HG03064 (cell line): ENCODE results near the gene NCKAP5.
"Not testable (repeated sequence)": the region's sequence is repeated elsewhere in the genome, so short reads cannot be mapped to it uniquely, and the experiment has no call there.

Experiments
- ATAC-seq: cut with Tn5 transposase; IDR thresholded peaks from one replicate; pipeline ENCODE4 v1.9.1; 2021; ENCODE audit warnings: low read depth; ENCODE audit not compliant: unreplicated experiment

Gene NCKAP5

GRCh38 chr2:133525090-133525489 is 43.2 kb downstream of the NCKAP5 start:
- no peak for ATAC-seq

- no peak for ATAC-seq
Observed at GRCh38 chr2:133523406-133523805, 44.9 kb downstream of the NCKAP5 start.

- ATAC-seq = no peak
Observed at GRCh38 chr2:133522204-133522603, 46.1 kb downstream of the NCKAP5 start.

- ATAC-seq = no peak
Observed at GRCh38 chr2:133521146-133521745, 47.0 kb downstream of the NCKAP5 start.

GRCh38 chr2:133519677-133520076 is 48.6 kb downstream of the NCKAP5 start:
- not testable (repeated sequence) for ATAC-seq

- no peak for ATAC-seq
Observed at GRCh38 chr2:133518700-133519344, 49.4 kb downstream of the NCKAP5 start.

- no peak for ATAC-seq
Observed at GRCh38 chr2:133517876-133518275, 50.4 kb downstream of the NCKAP5 start.

GRCh38 chr2:133516405-133517026 is 51.7 kb downstream of the NCKAP5 start:
- ATAC-seq = no peak

GRCh38 chr2:133515271-133515670 is 53.0 kb downstream of the NCKAP5 start:
- no peak for ATAC-seq

GRCh38 chr2:133513893-133514292 is 54.4 kb downstream of the NCKAP5 start:
- ATAC-seq = no peak

GRCh38 chr2:133512121-133512520 is 56.1 kb downstream of the NCKAP5 start:
- no peak for ATAC-seq

GRCh38 chr2:133511679-133512078 is 56.6 kb downstream of the NCKAP5 start:
- ATAC-seq = no peak

- ATAC-seq = no peak
Observed at GRCh38 chr2:133509777-133510176, 58.5 kb downstream of the NCKAP5 start.

GRCh38 chr2:133508546-133509165 is 59.6 kb downstream of the NCKAP5 start:
- no peak for ATAC-seq

GRCh38 chr2:133506996-133507395 is 61.3 kb downstream of the NCKAP5 start:
- no peak for ATAC-seq

GRCh38 chr2:133504566-133505505 is 63.4 kb downstream of the NCKAP5 start:
- no peak for ATAC-seq

- no peak for ATAC-seq
Observed at GRCh38 chr2:133503927-133504326, 64.3 kb downstream of the NCKAP5 start.

- ATAC-seq = peak; percentile 67
Observed at GRCh38 chr2:133503323-133503722, 64.9 kb downstream of the NCKAP5 start.

GRCh38 chr2:133502678-133503077 is 65.6 kb downstream of the NCKAP5 start:
- ATAC-seq = no peak

- ATAC-seq = no peak
Observed at GRCh38 chr2:133500917-133501316, 67.3 kb downstream of the NCKAP5 start.
